NB4 (cell line): ENCODE results near the gene SCAND1.

Experiments
- MYC ChIP-seq: IDR thresholded peaks from 2 replicates; pipeline ENCODE4 v1.6.1; 2011; ENCODE audit warnings: low read depth, low read length
- POLR2A ChIP-seq: IDR thresholded peaks from 2 replicates; pipeline ENCODE4 v1.6.1; 2011; ENCODE audit warnings: mild to moderate bottlenecking; ENCODE audit not compliant: insufficient read length; ENCODE audit errors: extremely low read depth
- TF ChIP-seq, protein P1 (sequence below): IDR thresholded peaks from one replicate; pipeline ENCODE4 v1.5.1; 2012; ENCODE audit warnings: low read depth, low read length
- TF ChIP-seq, protein P2 (sequence below): IDR thresholded peaks from 2 replicates; pipeline ENCODE4 v1.6.1; 2011; ENCODE audit warnings: low read depth, low read length

GRCh38 chr20:35952480-35953386 is 1.6 kb downstream of the SCAND1 start:
- TF ChIP-seq, protein P1, sequence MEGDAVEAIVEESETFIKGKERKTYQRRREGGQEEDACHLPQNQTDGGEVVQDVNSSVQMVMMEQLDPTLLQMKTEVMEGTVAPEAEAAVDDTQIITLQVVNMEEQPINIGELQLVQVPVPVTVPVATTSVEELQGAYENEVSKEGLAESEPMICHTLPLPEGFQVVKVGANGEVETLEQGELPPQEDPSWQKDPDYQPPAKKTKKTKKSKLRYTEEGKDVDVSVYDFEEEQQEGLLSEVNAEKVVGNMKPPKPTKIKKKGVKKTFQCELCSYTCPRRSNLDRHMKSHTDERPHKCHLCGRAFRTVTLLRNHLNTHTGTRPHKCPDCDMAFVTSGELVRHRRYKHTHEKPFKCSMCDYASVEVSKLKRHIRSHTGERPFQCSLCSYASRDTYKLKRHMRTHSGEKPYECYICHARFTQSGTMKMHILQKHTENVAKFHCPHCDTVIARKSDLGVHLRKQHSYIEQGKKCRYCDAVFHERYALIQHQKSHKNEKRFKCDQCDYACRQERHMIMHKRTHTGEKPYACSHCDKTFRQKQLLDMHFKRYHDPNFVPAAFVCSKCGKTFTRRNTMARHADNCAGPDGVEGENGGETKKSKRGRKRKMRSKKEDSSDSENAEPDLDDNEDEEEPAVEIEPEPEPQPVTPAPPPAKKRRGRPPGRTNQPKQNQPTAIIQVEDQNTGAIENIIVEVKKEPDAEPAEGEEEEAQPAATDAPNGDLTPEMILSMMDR, result no peak
- TF ChIP-seq, protein P2, sequence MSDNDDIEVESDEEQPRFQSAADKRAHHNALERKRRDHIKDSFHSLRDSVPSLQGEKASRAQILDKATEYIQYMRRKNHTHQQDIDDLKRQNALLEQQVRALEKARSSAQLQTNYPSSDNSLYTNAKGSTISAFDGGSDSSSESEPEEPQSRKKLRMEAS, result peak; percentile 30; the same call in 1 of the 2 replicates
- TF ChIP-seq POLR2A, result no peak
- 0 out of 2 replicates have a peak, but pooled peaks have one; percentile 38 for TF ChIP-seq MYC
